Gastroesophageal sphincter (tissue), 3 donors: ENCODE results near the gene SPPL3.

Experiments
- POLR2A ChIP-seq, 2 donors: fragments of 450-650 bp; IDR thresholded peaks; one replicate each; pipeline ENCODE4 v1.6.1; 2017; ENCODE audit warnings: antibody characterized with exemption in 2 of 2, mild to moderate bottlenecking in 2 of 2, moderate library complexity in 1 of 2
- TF ChIP-seq, protein P1 (sequence below), 4 experiments: fragments of 200-600 bp in 2 of 4; fragments of 450-650 bp in 2 of 4; sonication (generic) in 1 of 4; IDR thresholded peaks; one replicate each; pipeline ENCODE4 v1.5.1; 2017 to 2019; ENCODE audit warnings: antibody characterized with exemption in 4 of 4, mild to moderate bottlenecking in 2 of 4, moderate library complexity in 2 of 4

GRCh38 chr12:120928864-120929652 is 24.9 kb upstream of the SPPL3 start:
- TF ChIP-seq, protein P1, sequence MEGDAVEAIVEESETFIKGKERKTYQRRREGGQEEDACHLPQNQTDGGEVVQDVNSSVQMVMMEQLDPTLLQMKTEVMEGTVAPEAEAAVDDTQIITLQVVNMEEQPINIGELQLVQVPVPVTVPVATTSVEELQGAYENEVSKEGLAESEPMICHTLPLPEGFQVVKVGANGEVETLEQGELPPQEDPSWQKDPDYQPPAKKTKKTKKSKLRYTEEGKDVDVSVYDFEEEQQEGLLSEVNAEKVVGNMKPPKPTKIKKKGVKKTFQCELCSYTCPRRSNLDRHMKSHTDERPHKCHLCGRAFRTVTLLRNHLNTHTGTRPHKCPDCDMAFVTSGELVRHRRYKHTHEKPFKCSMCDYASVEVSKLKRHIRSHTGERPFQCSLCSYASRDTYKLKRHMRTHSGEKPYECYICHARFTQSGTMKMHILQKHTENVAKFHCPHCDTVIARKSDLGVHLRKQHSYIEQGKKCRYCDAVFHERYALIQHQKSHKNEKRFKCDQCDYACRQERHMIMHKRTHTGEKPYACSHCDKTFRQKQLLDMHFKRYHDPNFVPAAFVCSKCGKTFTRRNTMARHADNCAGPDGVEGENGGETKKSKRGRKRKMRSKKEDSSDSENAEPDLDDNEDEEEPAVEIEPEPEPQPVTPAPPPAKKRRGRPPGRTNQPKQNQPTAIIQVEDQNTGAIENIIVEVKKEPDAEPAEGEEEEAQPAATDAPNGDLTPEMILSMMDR (IDR thresholded peaks at IDR 0.05), result no peak
- no peak for TF ChIP-seq POLR2A (IDR thresholded peaks at IDR 0.05)
